ENCODE data around the gene RAB33A. TPM values are rescaled to one million over a fixed set of nuclear protein-coding genes. Genes with fewer than 3 reads are reported as not detected.
A peak's percentile ranks its signal among the peaks of the same experiment; 100 is the strongest.

The RAB33A gene
- total and polyA plus RNA-seq, 2 donors, result 2.4 to 2.5 TPM

GRCh38 chrX:130162094-130162735 lies 9.5 kb upstream of the RAB33A start:
- Histone ChIP-seq H3K4me3 (ENCODE audit: low read depth, low read length) (no peak overlapping the region), H3K27ac (ENCODE audit: low read depth) (no peak overlapping the region), H3K36me3 (ENCODE audit: insufficient read depth) (no peaks in the 10 kb centered on the region), H3K4me1 (ENCODE audit: insufficient read depth) (peaks cover 2% of the 10 kb centered on the region)
- 52% methylated on average over 6 of the region's 6 CpGs for WGBS
- DNase-seq (ENCODE audit: extremely low spot score), result no peak

GRCh38 chrX:130163398-130163797 lies 8.4 kb upstream of the RAB33A start:
- H3K4me3 ChIP-seq (ENCODE audit: low read depth, low read length), result no peak overlapping the region
- no peak overlapping the region for H3K27ac ChIP-seq (ENCODE audit: low read depth)
- DNase-seq (ENCODE audit: extremely low spot score), result no peak
- WGBS, result 70% methylated on average over 2 of the region's 2 CpGs
- no peaks in the 10 kb centered on the region for H3K36me3 ChIP-seq (ENCODE audit: insufficient read depth)
- H3K4me1 ChIP-seq (ENCODE audit: insufficient read depth), result peaks cover 2% of the 10 kb centered on the region

GRCh38 chrX:130165181-130165702 lies 6.5 kb upstream of the RAB33A start:
- no peak for DNase-seq (ENCODE audit: extremely low spot score)
- WGBS, result 0% methylated on average over 32 of the region's 32 CpGs
- H3K4me3 ChIP-seq (ENCODE audit: low read depth, low read length), result peak overlapping the region; percentile 46
- H3K4me1 ChIP-seq (ENCODE audit: insufficient read depth), result peaks cover 2% of the 10 kb centered on the region
- no peaks in the 10 kb centered on the region for H3K36me3 ChIP-seq (ENCODE audit: insufficient read depth)
- peak overlapping the region; percentile 60 for H3K27ac ChIP-seq (ENCODE audit: low read depth)

GRCh38 chrX:130165703-130166502 lies 5.9 kb upstream of the RAB33A start, which contains the start of gene AIFM1:
Gene AIFM1, minus strand, starts transcription at chrX:130165841. Its CDS starts 185 bp downstream, at chrX:130165656.
- peak; percentile 73 for DNase-seq (ENCODE audit: extremely low spot score)
- peak within 1 kb of the TSS; percentile 46 for H3K4me3 ChIP-seq (ENCODE audit: low read depth, low read length)
- no peaks in the 10 kb centered on the region for H3K36me3 ChIP-seq (ENCODE audit: insufficient read depth)
- WGBS, result under 1% methylated on average over 50 of the region's 50 CpGs
- H3K27ac ChIP-seq (ENCODE audit: low read depth), result peak within 1 kb of the TSS; percentile 71
- peaks cover 2% of the 10 kb centered on the region for H3K4me1 ChIP-seq (ENCODE audit: insufficient read depth)

GRCh38 chrX:130166503-130166777 lies 5.3 kb upstream of the RAB33A start:
- Histone ChIP-seq H3K36me3 (ENCODE audit: insufficient read depth) (no peaks in the 10 kb centered on the region), H3K4me3 (ENCODE audit: low read depth, low read length) (peak overlapping the region; percentile 46), H3K27ac (ENCODE audit: low read depth) (peak overlapping the region; percentile 41), H3K4me1 (ENCODE audit: insufficient read depth) (peaks cover 2% of the 10 kb centered on the region)
- no peak for DNase-seq (ENCODE audit: extremely low spot score)
- WGBS, result 0% methylated on average over 4 of the region's 4 CpGs

- DNase-seq (ENCODE audit: extremely low spot score), result no peak
- Histone ChIP-seq H3K4me3 (ENCODE audit: low read depth, low read length) (no peak overlapping the region), H3K36me3 (ENCODE audit: insufficient read depth) (no peaks in the 10 kb centered on the region), H3K4me1 (ENCODE audit: insufficient read depth) (peaks cover 2% of the 10 kb centered on the region), H3K27ac (ENCODE audit: low read depth) (no peak overlapping the region)
- WGBS, result 55% methylated on average over 4 of the region's 4 CpGs
Observed at GRCh38 chrX:130167040-130167439, 4.7 kb upstream of the RAB33A start.

- Histone ChIP-seq H3K4me3 (ENCODE audit: low read depth, low read length) (peak overlapping the region; percentile 37), H3K4me1 (ENCODE audit: insufficient read depth) (no peaks in the 10 kb centered on the region), H3K27ac (ENCODE audit: low read depth) (no peak overlapping the region), H3K36me3 (ENCODE audit: insufficient read depth) (no peaks in the 10 kb centered on the region)
- no peak for DNase-seq (ENCODE audit: extremely low spot score)
- 3% methylated on average over 36 of the region's 36 CpGs for WGBS
Observed at GRCh38 chrX:130170752-130171445, 863 bp upstream of the RAB33A start.

GRCh38 chrX:130172127-130172845 lies 524 bp downstream of the RAB33A start:
- peak overlapping the region; percentile 37 for H3K4me3 ChIP-seq (ENCODE audit: low read depth, low read length)
- DNase-seq (ENCODE audit: extremely low spot score), result no peak
- H3K4me1 ChIP-seq (ENCODE audit: insufficient read depth), result no peaks in the 10 kb centered on the region
- 21% methylated on average over 34 of the region's 34 CpGs for WGBS
- H3K27ac ChIP-seq (ENCODE audit: low read depth), result peak overlapping the region; percentile 32
- H3K36me3 ChIP-seq (ENCODE audit: insufficient read depth), result no peaks in the 10 kb centered on the region

- Histone ChIP-seq H3K4me3 (ENCODE audit: low read depth, low read length) (peak overlapping the region; percentile 9), H3K4me1 (ENCODE audit: insufficient read depth) (no peaks in the 10 kb centered on the region), H3K36me3 (ENCODE audit: insufficient read depth) (no peaks in the 10 kb centered on the region), H3K27ac (ENCODE audit: low read depth) (peak overlapping the region; percentile 38)
- DNase-seq (ENCODE audit: extremely low spot score), result no peak
- 38% methylated on average over 7 of the region's 7 CpGs for WGBS
Observed at GRCh38 chrX:130173190-130173895, 1.6 kb downstream of the RAB33A start.

GRCh38 chrX:130174045-130174704 lies 2.4 kb downstream of the RAB33A start:
- H3K27ac ChIP-seq (ENCODE audit: low read depth), result peak overlapping the region; percentile 62
- 36% methylated on average over 10 of the region's 10 CpGs for WGBS
- DNase-seq (ENCODE audit: extremely low spot score), result no peak
- no peaks in the 10 kb centered on the region for H3K36me3 ChIP-seq (ENCODE audit: insufficient read depth)
- H3K4me3 ChIP-seq (ENCODE audit: low read depth, low read length), result no peak overlapping the region
- H3K4me1 ChIP-seq (ENCODE audit: insufficient read depth), result no peaks in the 10 kb centered on the region

GRCh38 chrX:130174937-130175336 lies 3.2 kb downstream of the RAB33A start:
- H3K4me1 ChIP-seq (ENCODE audit: insufficient read depth), result no peaks in the 10 kb centered on the region
- DNase-seq (ENCODE audit: extremely low spot score), result no peak
- H3K36me3 ChIP-seq (ENCODE audit: insufficient read depth), result no peaks in the 10 kb centered on the region
- no peak overlapping the region for H3K4me3 ChIP-seq (ENCODE audit: low read depth, low read length)
- 93% methylated on average over 2 of the region's 2 CpGs for WGBS
- H3K27ac ChIP-seq (ENCODE audit: low read depth), result no peak overlapping the region

- Histone ChIP-seq H3K36me3 (ENCODE audit: insufficient read depth) (no peaks in the 10 kb centered on the region), H3K4me1 (ENCODE audit: insufficient read depth) (no peaks in the 10 kb centered on the region), H3K4me3 (ENCODE audit: low read depth, low read length) (no peak overlapping the region), H3K27ac (ENCODE audit: low read depth) (no peak overlapping the region)
- no peak for DNase-seq (ENCODE audit: extremely low spot score)
Observed at GRCh38 chrX:130176354-130176776, 4.6 kb downstream of the RAB33A start.
